Measurements from ENCODE around the gene ZBTB7C.

ZBTB7C gene

DNA sequence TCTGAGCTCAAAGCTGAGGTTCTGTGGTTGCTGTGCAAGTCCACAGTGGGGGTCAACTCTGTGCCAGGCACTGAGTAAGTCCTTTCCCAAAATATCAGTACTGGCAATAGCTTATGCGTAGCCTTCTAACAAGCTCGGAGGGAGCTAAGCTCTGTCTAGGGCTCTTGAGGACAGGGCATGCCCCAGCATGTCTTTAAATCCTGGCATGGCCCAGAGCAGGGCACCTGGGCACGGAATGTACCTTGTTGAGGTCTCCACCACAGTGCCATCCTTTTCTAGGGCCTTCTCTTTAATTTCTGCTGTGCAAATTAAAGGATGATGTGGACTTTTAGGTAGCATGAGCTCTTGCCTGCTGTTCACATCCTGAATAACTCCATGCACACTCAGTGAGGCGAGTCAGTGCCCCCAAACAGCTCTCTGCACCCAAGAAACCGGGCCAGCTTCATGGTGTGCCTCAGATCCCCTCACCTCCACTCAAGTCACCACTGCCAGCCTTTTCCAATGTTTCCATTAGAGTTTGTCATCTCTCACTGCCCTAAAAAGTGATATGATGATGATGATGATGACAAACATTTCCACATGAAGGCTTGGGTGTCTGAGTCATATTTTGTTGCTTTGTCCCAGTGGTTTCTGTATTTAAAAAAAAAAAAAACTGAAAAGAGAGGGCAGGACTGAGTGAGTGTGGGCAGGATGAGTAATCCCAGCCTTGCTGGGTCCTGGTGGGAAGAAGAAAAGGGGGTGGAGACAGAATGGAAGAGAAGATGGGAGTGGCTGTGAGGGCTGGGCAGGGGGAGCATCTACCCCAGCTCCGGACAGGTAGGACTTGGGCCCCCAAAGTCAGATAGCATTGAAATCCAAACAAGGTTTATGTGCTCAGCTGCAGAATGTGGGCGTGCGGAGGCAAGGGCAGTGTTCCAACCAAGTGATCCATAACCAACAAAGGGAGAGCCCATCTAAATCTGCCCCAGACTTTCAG is 78.9 kb downstream of the ZBTB7C start:
- TF ChIP-seq CTCF (IDR thresholded peaks at IDR 0.05; ENCODE audit: extremely low read depth, missing control alignments), result no peak
- DNase-seq (ENCODE audit: low spot score), result no peak

- DNase-seq (ENCODE audit: low spot score), result no peak
- TF ChIP-seq CTCF (IDR thresholded peaks at IDR 0.05; ENCODE audit: extremely low read depth, missing control alignments), result no peak
These were observed 80.5 kb downstream of the ZBTB7C start for GRCh38 chr18:48328473-48329210.

DNA sequence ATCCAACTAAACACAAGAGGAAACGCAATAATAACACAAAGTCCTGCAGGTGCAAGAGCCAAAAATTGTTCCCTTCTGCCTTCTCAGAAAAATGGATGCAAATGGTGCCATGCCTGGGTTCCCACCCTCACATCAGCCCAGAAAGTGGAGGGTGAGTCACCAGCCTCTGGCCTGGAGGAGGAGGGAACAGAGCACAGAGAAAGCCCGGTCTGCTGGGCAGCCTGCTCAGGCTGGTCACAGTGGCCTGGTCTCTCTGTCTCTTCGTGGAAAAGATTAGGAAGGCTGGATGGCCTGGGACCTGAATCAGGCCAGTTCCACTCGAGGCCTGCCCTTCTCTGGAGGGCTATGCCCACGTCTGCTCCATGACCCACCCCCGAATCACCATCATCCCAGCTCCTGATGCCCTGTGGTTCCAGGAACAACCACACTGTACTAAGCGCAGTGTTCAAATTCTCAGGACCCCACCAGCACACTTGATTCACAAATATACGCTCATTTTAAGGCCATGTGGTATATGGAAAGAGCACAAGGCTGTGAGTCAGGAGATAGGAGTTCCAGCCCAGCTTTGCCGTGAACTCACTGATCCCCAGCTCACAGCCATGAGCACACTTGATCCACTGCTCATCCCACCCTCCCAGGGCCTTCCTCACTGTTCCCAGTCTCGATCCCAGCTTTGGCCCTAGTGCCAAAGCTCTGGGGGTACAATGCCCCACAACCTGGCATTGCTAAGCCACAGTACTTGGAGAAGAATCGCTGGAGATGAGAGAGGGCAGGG is 82.1 kb downstream of the ZBTB7C start:
- no peak for TF ChIP-seq CTCF (IDR thresholded peaks at IDR 0.05; ENCODE audit: extremely low read depth, missing control alignments)
- DNase-seq (ENCODE audit: low spot score), result no peak

- no peak for DNase-seq (ENCODE audit: low spot score)
- TF ChIP-seq CTCF (IDR thresholded peaks at IDR 0.05; ENCODE audit: extremely low read depth, missing control alignments), result no peak
These were observed 84.0 kb downstream of the ZBTB7C start for GRCh38 chr18:48325115-48325665.

DNA sequence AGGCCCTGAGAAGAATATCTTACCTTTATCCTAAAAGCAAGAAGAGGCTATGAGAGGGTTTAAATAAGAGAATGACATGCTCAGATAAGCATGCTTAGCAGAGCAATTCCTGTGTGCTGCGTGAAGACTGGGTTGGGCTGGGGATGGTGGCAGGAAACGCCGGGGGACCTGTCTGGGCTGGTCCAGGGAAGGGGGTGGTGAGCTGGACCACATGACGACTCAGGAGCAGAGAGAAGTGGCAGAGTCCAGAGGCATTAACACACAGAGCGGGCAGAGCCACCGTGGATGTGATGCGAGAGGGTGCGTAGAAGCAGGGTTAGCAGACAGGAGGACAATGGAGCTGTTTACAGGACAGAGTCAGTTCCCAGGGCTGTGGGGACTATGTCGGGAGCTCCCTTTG is 84.5 kb downstream of the ZBTB7C start:
- no peak for DNase-seq (ENCODE audit: low spot score)
- no peak for TF ChIP-seq CTCF (IDR thresholded peaks at IDR 0.05; ENCODE audit: extremely low read depth, missing control alignments)

DNA sequence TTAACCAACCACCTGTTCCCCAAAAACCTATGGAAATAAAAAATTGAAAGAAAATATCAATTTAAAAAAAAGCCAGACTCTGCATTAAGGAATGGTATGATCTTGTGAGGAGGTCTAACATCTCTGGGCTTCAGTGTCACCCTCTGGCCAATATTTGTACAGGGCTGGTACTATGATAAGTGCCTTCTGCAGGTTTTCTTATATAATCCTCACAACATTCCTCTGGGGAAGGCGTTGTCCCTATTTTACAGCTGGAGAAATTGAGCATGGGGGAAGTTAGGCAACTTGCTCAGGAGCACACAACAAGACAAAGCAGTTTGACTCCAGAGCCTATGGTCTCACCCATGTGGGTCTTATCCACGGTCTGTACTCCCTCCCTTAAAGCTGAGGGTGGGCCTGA is 86.0 kb downstream of the ZBTB7C start:
- no peak for TF ChIP-seq CTCF (IDR thresholded peaks at IDR 0.05; ENCODE audit: extremely low read depth, missing control alignments)
- no peak for DNase-seq (ENCODE audit: low spot score)
